Right lobe of liver (tissue), 6 donors: ENCODE measurements around the gene LIPG. TPM values are rescaled to one million over a fixed set of nuclear protein-coding genes. Genes with fewer than 3 reads are reported as not detected.
A peak's percentile ranks its signal among the peaks of the same experiment; 100 is the strongest.

Experiments used
- ATAC-seq, 4 donors: fragments of 200-7000 bp; cut with Tn5 transposase; one replicate each; pipeline ENCODE4 v1.9.1; 2020; ENCODE audit warnings: mild to moderate bottlenecking in 4 of 4, moderate library complexity in 4 of 4
- DNase-seq, 3 donors: peaks; one replicate each; pipeline ENCODE4 v3.0.0-alpha.2; 2020
- H3K27ac ChIP-seq, 3 donors: fragments of 200-600 bp; one replicate each; pipeline ENCODE4 v1.8.0; 2022
- H3K27me3 ChIP-seq, 2 donors: fragments of 200-600 bp; one replicate each; pipeline ENCODE4 v1.8.0; 2022
- H3K36me3 ChIP-seq, 4 donors: fragments of 200-600 bp; sonication (generic) in 1 of 4; one replicate each; pipeline versions ENCODE4 v1.5.1 to v1.8.0; 2017 to 2022; ENCODE audit warnings: control low read depth in 1 of 4
- H3K4me1 ChIP-seq, 4 donors: fragments of 200-600 bp; sonication (generic) in 1 of 4; one replicate each; pipeline versions ENCODE4 v1.5.1 to v1.8.0; 2017 to 2022; ENCODE audit warnings: control low read depth in 1 of 4
- H3K4me3 ChIP-seq, 3 donors: fragments of 200-600 bp; one replicate each; pipeline ENCODE4 v1.8.0; 2022
- H3K9me3 ChIP-seq, 4 donors: fragments of 200-600 bp; sonication (generic) in 1 of 4; one replicate each; pipeline versions ENCODE4 v1.5.1 to v1.8.0; 2017 to 2022; ENCODE audit warnings: control low read depth in 1 of 4
- POLR2A ChIP-seq: fragments of 450-650 bp; IDR thresholded peaks from one replicate; pipeline ENCODE4 v1.6.1; 2017; ENCODE audit warnings: antibody characterized with exemption, mild to moderate bottlenecking
- WGBS: methylation state at CpG from one replicate; pipeline ENCODE4 v1.1.6; 2018; ENCODE audit warnings: low coverage, low lambda C conversion rate; ENCODE audit not compliant: insufficient coverage; ENCODE audit errors: missing lambda C conversion rate; 5-methylcytosine and 5-hydroxymethylcytosine counted together
- intact Hi-C, 2 donors: fragments of 100-400 bp; cut with DNase I; formaldehyde crosslinking; loops; one replicate each; pipeline versions ENCODE4 v1.11.2 to v1.14.1; 2022
- total RNA-seq, 6 experiments: library from RNA; depleted of rRNA in 2 of 6; stranded (reverse); fragments of >200 nt in 2 of 6; fragmentation: NEBNext Ultra II Directional in 3 of 6; extraction: Animal tissue kit (Norgen Biotek cat#: 25700) in 3 of 6; gene quantifications; one replicate each; pipeline versions ENCODE4 v1.1.0 to v1.2.4, GENCODE V29; 2016 to 2023
- TF ChIP-seq, protein P1 (sequence below), 4 donors: fragments of 200-600 bp in 3 of 4; fragments of 450-650 bp in 1 of 4; IDR thresholded peaks; one replicate each; pipeline versions ENCODE4 v1.5.1 to v1.8.0; 2016 to 2022; ENCODE audit warnings: antibody characterized with exemption in 4 of 4, mild to moderate bottlenecking in 2 of 4
- donor health status: DM: no; HTN: yes; CAD: no.
- donor health status: DM: no; HTN: no; CAD: no.
- donor health status: DM: no; HTN: no; CAD: no.
- donor health status: DM: no; HTN: yes; CAD: no.
- donor health status: DM: no; HTN: yes; CAD: no.

The LIPG gene
- total RNA-seq, 6 experiments from 2014 or later = 35.0 to 120 (median 59.1) TPM

DNA sequence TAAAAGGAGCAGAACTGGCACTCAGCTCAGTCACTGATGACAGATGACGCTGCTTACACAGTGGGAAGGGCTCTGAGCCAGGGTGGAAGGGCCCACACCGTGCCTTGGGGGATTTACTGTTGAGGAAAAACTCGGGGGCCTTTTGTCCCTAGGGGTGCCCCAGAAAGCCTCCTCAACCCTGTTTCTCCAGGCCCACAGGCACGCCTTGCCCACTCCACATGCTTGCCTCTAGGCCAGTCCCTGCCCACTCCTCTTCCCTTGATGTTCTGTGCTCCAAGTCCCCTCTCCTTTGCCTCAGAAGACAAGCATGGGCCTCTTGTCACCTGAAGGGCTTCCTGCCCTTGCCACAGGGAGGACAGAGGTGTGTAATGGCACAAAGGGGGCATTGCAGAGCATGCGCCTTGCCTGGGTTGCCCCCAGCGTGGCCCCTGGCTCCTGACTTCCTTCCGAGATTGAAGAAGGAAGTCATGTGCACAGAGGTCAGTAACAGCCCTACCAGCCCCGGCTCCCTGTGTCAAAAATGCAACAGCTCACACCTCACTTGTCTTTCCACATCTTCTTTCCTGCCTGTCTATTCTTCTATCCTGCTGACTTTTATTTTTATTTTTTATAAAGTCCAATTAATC is 65.1 kb downstream of the LIPG start:
- peaks cover 0 to 65% (median 29%) of the 10 kb centered on the region in 4 donors for H3K4me1 ChIP-seq
- TF ChIP-seq, protein P1, sequence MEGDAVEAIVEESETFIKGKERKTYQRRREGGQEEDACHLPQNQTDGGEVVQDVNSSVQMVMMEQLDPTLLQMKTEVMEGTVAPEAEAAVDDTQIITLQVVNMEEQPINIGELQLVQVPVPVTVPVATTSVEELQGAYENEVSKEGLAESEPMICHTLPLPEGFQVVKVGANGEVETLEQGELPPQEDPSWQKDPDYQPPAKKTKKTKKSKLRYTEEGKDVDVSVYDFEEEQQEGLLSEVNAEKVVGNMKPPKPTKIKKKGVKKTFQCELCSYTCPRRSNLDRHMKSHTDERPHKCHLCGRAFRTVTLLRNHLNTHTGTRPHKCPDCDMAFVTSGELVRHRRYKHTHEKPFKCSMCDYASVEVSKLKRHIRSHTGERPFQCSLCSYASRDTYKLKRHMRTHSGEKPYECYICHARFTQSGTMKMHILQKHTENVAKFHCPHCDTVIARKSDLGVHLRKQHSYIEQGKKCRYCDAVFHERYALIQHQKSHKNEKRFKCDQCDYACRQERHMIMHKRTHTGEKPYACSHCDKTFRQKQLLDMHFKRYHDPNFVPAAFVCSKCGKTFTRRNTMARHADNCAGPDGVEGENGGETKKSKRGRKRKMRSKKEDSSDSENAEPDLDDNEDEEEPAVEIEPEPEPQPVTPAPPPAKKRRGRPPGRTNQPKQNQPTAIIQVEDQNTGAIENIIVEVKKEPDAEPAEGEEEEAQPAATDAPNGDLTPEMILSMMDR (IDR thresholded peaks at IDR 0.05) = no peak
- TF ChIP-seq POLR2A = no peak
- no peak overlapping the region for H3K4me3 ChIP-seq
- ATAC-seq = no peak
- no peaks in the 10 kb centered on the region for H3K9me3 ChIP-seq
- no peaks in the 10 kb centered on the region for H3K36me3 ChIP-seq
- H3K27me3 ChIP-seq = no peaks in the 10 kb centered on the region
- intact Hi-C loops = loop anchor here (10.0 kb wide), 2 partner anchors 52 to 62 kb away; partner anchors contain the start of gene LIPG (in 1 of the 2)
- 63% methylated on average over 4 of the region's 8 CpGs for WGBS
- DNase-seq = no peak
- no peak overlapping the region for H3K27ac ChIP-seq

DNA sequence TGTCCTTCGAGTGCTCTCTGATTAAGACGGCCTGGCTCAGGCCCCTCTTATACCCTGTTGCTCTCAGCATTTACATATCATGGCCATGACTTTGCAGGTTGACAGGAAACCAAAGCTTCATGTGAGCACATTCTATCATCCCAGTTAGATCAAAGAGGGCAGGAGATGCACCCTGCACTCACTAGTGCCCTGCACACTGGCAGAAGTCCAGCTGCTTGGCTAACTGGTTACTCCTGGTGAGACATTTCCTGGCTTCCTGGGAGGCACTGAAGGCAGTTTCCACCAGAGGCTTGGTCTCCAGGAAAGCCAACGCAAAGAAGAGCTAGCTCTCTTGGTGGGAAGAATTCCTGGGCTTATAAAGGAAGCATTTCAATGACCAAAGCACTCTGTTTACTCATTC is 66.3 kb downstream of the LIPG start:
- DNase-seq = peak; percentile 62 to 78 (median 75)
- peak in 2 of 4 donors; percentile 10 to 12 for ATAC-seq
- Histone ChIP-seq H3K4me3 (no peak overlapping the region), H3K36me3 (no peaks in the 10 kb centered on the region), H3K27me3 (no peaks in the 10 kb centered on the region), H3K27ac (peak overlapping the region in 1 of 3 donors; percentile 83), H3K4me1 (peaks cover 0 to 68% (median 31%) of the 10 kb centered on the region in 4 donors), H3K9me3 (no peaks in the 10 kb centered on the region)
- intact Hi-C loops = loop anchor here (10.0 kb wide), 2 partner anchors 53 to 63 kb away; partner anchors contain the start of gene LIPG (in 1 of the 2)
- TF ChIP-seq, protein P1 (IDR thresholded peaks at IDR 0.05) = no peak
- TF ChIP-seq POLR2A = no peak
- WGBS = no CpG with 5 or more reads among the region's 3 CpGs

DNA sequence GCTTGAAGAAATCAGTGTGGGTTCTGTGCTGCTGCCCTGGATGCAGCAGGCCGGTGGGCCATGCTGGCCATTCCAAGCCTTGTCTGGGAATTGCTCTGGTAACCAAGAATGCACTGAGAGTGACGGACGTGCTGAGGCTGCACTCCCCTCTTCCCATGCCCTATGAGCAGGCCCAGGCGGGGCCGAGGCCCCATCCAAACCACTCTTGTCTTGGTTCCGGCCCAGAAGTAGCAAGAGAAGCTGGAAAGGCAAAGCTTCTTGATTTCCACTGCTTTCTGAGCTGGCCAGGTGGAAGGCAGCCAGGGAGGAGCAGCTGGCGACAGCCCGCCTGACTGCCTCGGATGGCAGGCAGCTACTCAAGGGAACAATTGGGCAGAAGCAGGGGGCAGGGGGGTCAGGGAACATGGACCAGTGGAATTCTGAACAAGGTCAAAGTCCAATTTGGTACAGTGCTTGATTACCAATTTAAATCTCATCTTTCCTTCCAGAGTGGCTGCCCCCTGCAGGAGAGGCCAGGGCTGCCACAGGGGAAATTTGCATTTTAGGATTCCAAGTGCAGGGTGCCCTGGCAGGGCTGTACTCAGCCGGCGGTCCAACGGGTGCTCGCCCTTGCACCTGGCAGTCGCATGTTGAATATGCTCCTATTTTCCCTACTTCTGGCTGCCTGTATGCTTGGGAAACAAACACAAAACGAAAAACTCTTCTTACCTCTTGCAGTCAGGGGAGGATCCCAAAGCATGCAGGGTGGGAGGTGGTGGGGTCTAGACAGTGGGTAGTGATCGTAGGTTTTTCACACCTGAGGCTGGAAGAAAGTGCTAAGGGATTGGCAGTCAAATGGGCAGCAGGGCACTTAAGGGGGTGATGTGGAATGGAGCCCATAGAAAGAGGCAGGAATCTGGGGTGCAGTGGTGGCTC is 67.3 kb downstream of the LIPG start:
- Histone ChIP-seq H3K36me3 (no peaks in the 10 kb centered on the region), H3K4me3 (no peak overlapping the region), H3K27me3 (no peaks in the 10 kb centered on the region), H3K27ac (peak overlapping the region in 2 of 3 donors; percentile 83), H3K4me1 (peaks cover 0 to 68% (median 31%) of the 10 kb centered on the region in 4 donors), H3K9me3 (no peaks in the 10 kb centered on the region)
- DNase-seq (peak; percentile 52 to 89 (median 88)), ATAC-seq (peak; percentile 38 to 72 (median 66))
- TF ChIP-seq, protein P1 (IDR thresholded peaks at IDR 0.05) = peak; percentile 37 to 62 (median 60)
- TF ChIP-seq POLR2A = no peak
- 35% methylated on average over 11 of the region's 16 CpGs for WGBS
- intact Hi-C loops = loop anchor here (10.0 kb wide), 2 partner anchors 54 to 64 kb away; partner anchors contain the start of gene LIPG (in 1 of the 2)

DNA sequence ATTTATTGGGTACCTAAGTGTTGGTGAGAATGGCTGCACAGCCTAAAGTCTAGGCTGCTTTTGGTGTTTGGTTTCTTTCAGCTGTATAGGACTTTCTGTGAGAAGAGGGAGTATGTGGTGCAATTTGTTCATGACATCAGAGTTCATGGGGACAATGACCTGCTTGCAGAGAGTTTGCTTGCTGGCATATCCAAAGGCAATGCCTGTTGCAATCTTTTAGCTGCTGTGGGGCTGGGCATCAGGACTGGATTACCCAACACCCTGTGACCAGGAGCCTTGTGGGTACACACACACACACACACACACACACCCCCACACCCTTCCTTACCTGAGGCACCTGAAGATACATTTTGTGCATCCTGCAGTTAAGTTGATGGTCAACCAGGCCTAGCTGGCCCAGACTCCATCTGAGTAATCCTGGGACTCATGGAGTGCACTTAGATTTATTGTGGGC is 68.4 kb downstream of the LIPG start:
- peaks cover 0 to 61% (median 27%) of the 10 kb centered on the region in 4 donors for H3K4me1 ChIP-seq
- ATAC-seq (peak; percentile 67 to 84 (median 70)), DNase-seq (peak; percentile 68 to 91 (median 81))
- H3K36me3 ChIP-seq = no peaks in the 10 kb centered on the region
- H3K4me3 ChIP-seq = no peak overlapping the region
- peak; percentile 14 for TF ChIP-seq POLR2A
- TF ChIP-seq, protein P1 (IDR thresholded peaks at IDR 0.05) = no peak
- no peaks in the 10 kb centered on the region for H3K27me3 ChIP-seq
- intact Hi-C loops = no loop called here
- peak overlapping the region in 2 of 3 donors; percentile 83 for H3K27ac ChIP-seq
- H3K9me3 ChIP-seq = no peaks in the 10 kb centered on the region
